ENCODE results near the gene NOX4.
"Not testable (repeated sequence)": the region's sequence is repeated elsewhere in the genome, so short reads cannot be mapped to it uniquely, and the experiment has no call there.

The NOX4 gene

DNA sequence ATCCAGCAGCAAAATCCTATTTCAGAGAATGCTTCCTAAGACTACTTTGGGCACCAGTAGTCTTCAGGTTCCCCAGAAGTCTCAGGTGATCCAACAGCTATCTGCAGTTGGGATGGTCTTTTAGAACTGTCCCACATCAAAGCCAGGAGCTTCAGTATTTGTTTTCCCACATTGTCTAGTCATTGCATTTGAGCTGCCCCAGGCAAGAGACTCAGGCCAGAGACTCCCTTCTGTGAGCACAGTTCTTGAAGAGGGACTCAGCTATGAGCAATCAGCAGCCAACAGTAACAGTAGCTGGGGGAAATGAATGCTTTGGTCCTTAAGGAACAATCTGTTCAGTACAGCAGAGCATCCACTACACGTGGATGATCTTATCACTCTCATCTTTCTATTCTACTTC lies 188.1 kb downstream of the NOX4 start:
- DNase-seq (ENCODE audit: low read depth): not testable (repeated sequence)

DNA sequence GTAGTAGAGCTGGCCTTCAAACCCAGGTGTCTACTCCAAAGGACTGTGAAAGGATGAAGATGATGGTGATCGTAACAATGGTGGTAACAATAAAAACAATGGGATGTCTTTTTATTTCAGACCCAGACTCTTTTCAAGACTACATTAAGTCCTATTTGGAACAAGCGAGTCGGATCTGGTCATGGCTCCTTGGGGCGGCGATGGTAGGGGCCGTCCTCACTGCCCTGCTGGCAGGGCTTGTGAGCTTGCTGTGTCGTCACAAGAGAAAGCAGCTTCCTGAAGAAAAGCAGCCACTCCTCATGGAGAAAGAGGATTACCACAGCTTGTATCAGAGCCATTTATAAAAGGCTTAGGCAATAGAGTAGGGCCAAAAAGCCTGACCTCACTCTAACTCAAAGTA lies 196.2 kb downstream of the NOX4 start:
- not testable (repeated sequence) for DNase-seq (ENCODE audit: low read depth)

DNA sequence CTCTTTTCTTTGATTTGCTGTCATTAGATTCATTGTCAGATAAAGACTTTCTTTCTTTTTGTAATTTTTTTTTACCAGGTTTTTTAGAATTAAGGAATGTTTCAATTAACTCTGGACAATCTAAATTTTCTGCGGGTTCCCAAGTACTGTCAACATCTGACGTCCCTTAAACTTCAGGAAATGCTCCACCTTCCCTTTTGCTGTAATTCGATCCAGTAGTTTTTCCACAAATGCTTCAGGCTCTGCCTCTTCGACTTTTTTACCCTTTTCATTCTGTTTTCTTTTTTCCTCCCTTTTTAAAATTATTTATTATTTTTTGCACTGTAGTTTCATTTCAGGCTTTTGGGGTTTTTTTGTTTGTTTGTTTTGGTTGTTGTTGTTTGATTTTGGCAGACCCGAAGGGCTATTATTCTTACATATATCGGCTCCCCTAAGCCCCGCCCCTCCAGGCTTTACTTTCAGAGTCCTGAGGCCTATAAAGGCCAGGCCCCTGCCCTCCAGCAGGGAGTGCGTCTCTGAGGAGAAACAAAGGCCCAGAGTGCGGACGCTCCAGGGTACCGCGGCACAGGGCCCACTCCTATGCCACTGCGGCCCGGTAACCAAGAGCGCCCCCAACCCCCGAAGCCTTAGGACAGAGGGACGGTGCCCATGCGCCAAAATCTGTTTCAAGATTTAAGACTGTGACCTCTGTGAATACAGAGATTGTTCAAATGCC lies 197.1 kb downstream of the NOX4 start:
- DNase-seq (ENCODE audit: low read depth): no peak

GRCh38 chr11:89288004-89288403 lies 203.2 kb downstream of the NOX4 start:
- not testable (repeated sequence) for DNase-seq (ENCODE audit: low read depth)

DNA sequence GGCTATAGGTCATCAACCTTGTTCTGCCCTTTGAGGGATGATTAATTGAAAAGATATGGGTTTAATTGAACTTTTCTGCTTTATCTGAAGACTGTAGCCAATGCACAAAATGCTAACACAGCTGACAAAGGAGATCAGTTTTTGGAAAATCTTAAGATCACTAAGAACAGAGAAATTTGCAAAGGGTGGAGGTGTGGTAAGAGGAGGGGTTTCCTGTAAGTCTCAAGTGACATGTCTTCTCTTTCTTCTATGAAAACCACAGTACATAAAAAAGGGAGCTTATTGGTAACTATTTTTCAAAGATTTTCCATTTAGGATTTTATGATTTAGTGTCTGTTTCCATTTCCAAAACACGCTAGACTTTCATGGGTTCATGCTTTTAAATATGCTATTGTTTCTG lies 204.6 kb downstream of the NOX4 start:
- DNase-seq (ENCODE audit: low read depth): not testable (repeated sequence)

DNA sequence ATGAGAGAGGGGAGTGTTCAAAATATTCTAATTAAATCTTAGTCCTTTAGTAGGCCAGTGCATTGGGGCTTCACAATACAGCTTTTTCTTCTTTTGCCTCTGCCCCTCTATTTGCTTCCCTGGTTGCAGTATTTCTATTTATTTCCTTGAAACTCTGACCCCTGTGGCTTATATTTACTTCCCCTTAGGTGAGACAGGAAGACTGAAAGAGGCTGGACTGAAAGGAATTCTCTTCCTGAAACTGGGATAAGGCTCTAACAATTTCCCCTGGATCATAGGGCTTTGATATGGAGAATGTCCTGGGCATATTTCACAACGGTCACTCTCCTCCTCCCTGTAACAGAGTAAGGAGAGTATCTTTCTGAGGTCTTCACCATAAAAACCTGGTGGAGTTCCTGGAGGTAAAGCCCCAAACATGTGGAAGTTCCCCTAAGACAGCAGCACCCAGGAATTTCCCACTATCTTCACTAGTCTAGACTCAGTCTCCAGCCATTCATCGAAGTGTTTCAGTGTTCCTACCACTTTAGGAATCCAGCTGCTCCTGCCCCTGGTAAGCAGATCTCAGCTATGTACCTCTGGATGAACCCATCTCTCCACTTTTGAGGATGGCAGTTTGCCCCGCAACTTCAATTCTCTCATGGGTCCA lies 210.0 kb downstream of the NOX4 start:
- not testable (repeated sequence) for DNase-seq (ENCODE audit: low read depth)

- DNase-seq (ENCODE audit: low read depth): no peak
These were observed 212.0 kb downstream of the NOX4 start for GRCh38 chr11:89279176-89279575.

DNA sequence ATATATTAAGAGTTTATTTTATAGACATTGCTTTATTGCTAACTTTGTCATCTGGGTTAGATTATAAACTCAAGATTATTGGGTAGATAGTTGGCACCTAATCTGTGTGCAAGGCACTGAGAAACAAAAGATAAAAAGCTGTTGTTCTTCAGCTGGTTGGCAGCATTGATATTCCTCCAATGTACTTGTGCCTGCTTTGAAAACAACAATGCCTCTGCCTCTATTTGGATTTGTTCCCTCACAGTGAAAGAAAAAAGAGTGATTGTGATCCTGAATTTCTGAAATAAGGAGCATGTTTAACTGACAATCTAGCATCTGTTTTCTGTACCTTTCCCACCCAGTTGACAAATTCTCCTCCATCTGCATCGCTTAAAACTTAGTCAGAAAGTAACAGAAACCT lies 215.2 kb downstream of the NOX4 start:
- no peak for DNase-seq (ENCODE audit: low read depth)

All from stimulated activated CD8-positive, alpha-beta memory T cell treated with anti-CD3 and anti-CD28 coated beads, Interleukin-12 subunit alpha, Interleukin-12 subunit beta, amount 100 ng/mL, for 4 hours (primary cell).